ENCODE measurements around the gene GAS1. TPM values are rescaled to one million over a fixed set of nuclear protein-coding genes. Genes with fewer than 3 reads are reported as not detected.

The GAS1 gene
- total and polyA plus RNA-seq, 10 of the 15 experiments (the other 5 are each of a cell fraction or from before 2014, with no cell fraction given) = not detected

GRCh38 chr9:86955561-86955960 lies 8.3 kb upstream of the GAS1 start:
- Histone ChIP-seq H4K20me1 (ENCODE audit: control insufficient read depth, insufficient read depth) (no peaks in the 10 kb centered on the region), H3K36me3 (ENCODE audit: control insufficient read depth in 2 of 2, insufficient read depth in 2 of 2, low read length in 1 of 2) (no peaks in the 10 kb centered on the region), H3K27me3 (replicated peaks in 1 of 2; ENCODE audit: control insufficient read depth in 2 of 2, insufficient read depth in 2 of 2, low read length in 1 of 2) (no peaks in the 10 kb centered on the region), H3K9me3 (replicated peaks; ENCODE audit: control insufficient read depth, insufficient read depth, low read length) (no peaks in the 10 kb centered on the region; the same call in 2 of the 3 replicates), H3K27ac (ENCODE audit: control insufficient read depth, insufficient read depth) (no peak overlapping the region), H3K4me1 (ENCODE audit: control insufficient read depth, insufficient read depth, low read length) (no peaks in the 10 kb centered on the region), H3K9ac (ENCODE audit: control insufficient read depth, insufficient read depth, low read length) (no peak overlapping the region), H3K79me2 (ENCODE audit: control insufficient read depth, insufficient read depth, low read length) (no peaks in the 10 kb centered on the region), H3K4me3 (no peak overlapping the region), H2AFZ (ENCODE audit: control insufficient read depth, low read depth, low read length) (no peak overlapping the region), H3K4me2 (ENCODE audit: control insufficient read depth, insufficient read depth) (no peak overlapping the region)
- SMC1A ChIA-PET (ENCODE audit: uncharacterized antibody, unreplicated experiment) = no interaction called here
- FAIRE-seq = no peak
- no peak for ATAC-seq
- POLR2A ChIA-PET = no interaction called here
- intact Hi-C loops (cut with micrococcal nuclease; ENCODE audit: unreplicated experiment) = no loop called here
- BruUV-seq (replicated peaks) = no TSS peak
- no peak for TF ChIP-seq NBN (IDR thresholded peaks at IDR 0.05)
- no peak for TF ChIP-seq ATF3 (IDR thresholded peaks at IDR 0.05; ENCODE audit: borderline replicate concordance, extremely low read depth, low read depth, low read length)
- TF ChIP-seq PKNOX1 (IDR thresholded peaks at IDR 0.05) = no peak
- TF ChIP-seq SIN3A (IDR thresholded peaks at IDR 0.05; ENCODE audit: low read depth, low read length) = no peak
- TF ChIP-seq KAT2A (conservative IDR thresholded peaks at IDR 0.05; ENCODE audit: control insufficient read depth, low read depth, low read length) = no peak
- no peak for TF ChIP-seq RBBP5 (conservative IDR thresholded peaks at IDR 0.05)
- no peak for TF ChIP-seq ZNF217 (IDR thresholded peaks at IDR 0.05)
- TF ChIP-seq MTA3 (IDR thresholded peaks at IDR 0.05; ENCODE audit: borderline replicate concordance, low read length) = no peak
- TF ChIP-seq HDAC6 (IDR thresholded peaks at IDR 0.05; ENCODE audit: unreplicated experiment) = no peak
- TF ChIP-seq STAT3 (IDR thresholded peaks at IDR 0.05; ENCODE audit: low read depth, low read length) = no peak
- TF ChIP-seq ZNF592 (IDR thresholded peaks at IDR 0.05) = no peak
- TF ChIP-seq TCF3 (IDR thresholded peaks at IDR 0.05; ENCODE audit: borderline replicate concordance, insufficient read depth, low read depth, low read length) = no peak
- TF ChIP-seq EGR1 (IDR thresholded peaks at IDR 0.05; ENCODE audit: borderline replicate concordance in 1 of 2, low read depth in 2 of 2, low read length in 2 of 2) = no peak
- TF ChIP-seq NR2C1 (IDR thresholded peaks at IDR 0.05) = no peak
- TF ChIP-seq IKZF1 (conservative IDR thresholded peaks at IDR 0.05) = no peak
- RAD21 ChIA-PET (ENCODE audit: unreplicated experiment) = no interaction called here
- DNase-seq (ENCODE audit: low read depth, low spot score) = no peak
- WGBS (ENCODE audit: insufficient coverage, insufficient replicate concordance, low lambda C conversion rate, missing lambda C conversion rate) = 12% methylated on average over 4 of the region's 4 CpGs
- in situ Hi-C loops (cut with MboI) = no loop called here
- CTCF ChIA-PET = no interaction called here
